NCI-H1417 (cell line): ENCODE data around the gene MGAT4C.
A peak's percentile ranks its signal among the peaks of the same experiment; 100 is the strongest.
"Not testable (repeated sequence)": the region's sequence is repeated elsewhere in the genome, so short reads cannot be mapped to it uniquely, and the experiment has no call there.

Experiments used
- DNase-seq, 3 experiments: peaks; one replicate each; lab custom pipeline; 2025; lab: John Stamatoyannopoulos, UW

Gene MGAT4C

DNA sequence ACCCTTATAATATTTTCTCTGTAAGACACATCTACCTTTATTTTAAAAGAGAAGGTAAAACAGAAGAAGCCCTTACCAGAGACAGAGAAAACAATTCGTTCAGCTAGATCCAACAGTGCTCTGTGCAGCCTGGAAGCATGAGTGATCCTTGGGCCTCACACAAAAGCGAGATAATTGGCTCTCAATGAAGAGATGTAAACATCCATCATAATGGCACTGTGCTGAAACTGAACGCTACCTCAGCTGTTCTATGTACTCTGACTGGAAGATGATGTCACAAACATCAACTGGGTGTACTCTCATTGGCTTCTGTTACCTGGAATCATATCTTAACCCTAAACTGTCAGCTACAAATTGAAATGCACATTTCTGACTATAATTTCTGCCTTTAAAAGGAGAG lies at the start of gene MGAT4C:
Gene MGAT4C (minus strand): TSS at position 229 of the 400 bp plus-strand sequence.
- DNase-seq: peak; percentile 82 to 99 (median 92)

DNA sequence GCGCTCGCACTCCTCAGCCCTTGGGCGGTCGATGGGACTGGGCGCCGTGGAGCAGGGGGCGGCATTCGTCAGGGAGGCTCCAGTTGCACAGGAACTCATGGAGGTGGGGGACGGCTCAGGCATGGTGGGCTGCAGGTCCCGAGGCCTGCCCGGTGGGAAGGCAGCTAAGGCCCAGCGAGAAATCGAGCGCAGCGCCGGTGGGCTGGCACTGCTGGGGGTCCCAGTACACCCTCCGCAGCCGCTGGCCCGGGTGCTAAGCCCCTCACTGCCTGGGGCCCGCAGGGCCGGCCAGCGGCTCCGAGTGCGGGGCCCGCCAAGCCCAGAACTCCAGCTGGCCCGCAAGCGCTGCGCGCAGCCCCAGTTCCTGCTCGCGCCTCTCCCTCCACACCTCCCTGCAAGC lies 40.2 kb upstream of the MGAT4C start:
- not testable (repeated sequence) for DNase-seq

DNA sequence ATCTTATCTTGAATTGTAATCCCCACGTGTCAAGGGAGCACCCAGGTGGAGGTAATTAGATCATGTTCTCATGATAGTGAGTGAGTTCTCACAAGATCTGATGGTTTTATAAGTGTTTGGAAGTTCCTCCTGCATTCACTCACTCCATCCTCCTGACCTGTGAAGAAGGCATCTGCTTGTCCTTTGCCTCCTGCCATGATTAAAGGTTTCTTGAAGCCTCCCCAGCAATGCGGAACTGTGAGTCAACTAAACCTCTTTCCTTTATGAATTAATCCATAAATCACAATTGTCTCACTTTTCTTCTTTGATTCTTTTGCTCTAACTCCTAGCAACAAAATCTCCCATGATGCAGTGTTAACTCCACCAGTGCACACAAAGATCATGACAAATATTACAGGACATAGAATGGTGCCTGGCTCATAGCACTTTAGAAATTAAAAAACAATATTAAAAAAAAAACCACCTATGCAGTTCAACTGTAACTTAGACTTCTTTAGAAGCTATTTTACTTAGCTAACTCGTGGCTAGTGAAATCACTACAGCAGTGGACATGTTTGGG lies 37.6 kb upstream of the MGAT4C start:
- DNase-seq: peak in 1 of 3 experiments; percentile 9

DNA sequence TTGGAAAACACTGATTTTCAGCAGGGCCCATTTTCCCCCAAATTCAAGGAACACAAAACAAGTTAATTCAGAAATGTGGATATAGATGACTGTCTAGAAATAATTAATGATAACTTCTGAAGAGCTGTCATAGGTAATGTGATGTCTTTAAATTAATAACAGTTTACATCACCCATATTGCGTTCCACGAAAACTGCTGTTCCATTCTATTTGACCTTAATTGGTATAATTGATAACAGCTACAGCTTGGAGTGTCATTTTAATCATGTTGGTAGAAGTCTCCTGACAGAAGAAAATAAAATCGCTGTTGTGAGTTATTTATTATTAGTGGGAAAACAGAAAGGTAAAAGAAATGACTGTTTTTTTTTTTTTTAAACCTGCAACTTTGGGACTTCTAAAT lies 36.3 kb upstream of the MGAT4C start:
- DNase-seq: peak in 1 of 3 experiments; percentile 81

DNA sequence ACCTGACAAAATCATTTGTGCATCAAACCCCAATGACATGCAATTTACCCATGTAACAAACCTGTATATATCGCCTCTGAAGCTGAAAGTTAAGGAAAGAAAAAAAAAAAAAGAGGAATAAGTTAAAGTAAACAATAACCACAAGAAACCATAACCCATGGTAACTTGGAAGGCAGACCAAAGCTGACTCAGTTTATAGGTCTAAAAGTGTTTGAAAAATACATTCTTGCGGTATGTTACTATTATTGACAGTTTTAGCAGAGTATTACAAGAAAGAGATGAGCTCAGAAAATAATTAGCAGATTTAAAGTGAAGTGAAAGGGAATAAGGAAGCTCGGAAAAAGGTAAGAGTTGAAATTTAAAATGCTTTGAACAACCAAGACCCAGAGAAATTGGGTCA lies 34.4 kb upstream of the MGAT4C start:
- DNase-seq: no peak

DNA sequence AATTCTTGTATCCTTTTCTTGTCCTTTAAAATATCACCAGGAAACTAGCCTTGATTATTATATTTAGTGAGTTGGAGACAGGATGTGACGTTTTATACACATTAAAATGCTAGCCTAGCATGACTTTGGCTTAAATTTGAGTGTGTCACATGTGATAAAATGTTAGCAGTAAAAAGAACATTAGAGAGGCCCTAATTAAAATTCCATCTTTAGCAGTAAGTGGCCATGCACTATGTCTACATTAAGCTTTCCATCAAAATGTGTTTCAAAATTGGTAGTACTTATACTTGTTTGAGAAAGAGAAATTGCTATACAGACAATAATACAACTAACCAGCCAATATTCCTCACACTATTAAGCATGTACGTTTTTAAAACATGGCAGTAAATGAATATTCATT lies 29.9 kb upstream of the MGAT4C start:
- no peak for DNase-seq

DNA sequence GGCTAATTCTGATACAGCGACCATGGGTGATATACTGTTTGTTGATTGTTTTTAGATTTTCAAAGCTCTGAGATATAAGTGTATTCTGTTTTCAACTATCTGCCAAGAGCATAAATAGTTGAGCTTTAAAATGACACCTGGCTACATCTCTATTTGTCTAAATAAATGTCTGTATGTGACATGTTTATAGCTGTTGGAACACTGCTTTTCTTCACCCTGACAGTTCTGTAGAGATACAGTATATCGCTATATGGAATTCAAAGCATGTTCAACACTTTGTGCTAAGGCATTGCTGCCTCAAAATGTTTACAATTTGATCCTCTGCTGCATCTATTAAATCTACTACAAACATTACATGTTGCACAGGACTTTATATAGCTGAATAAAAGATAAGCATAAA lies 27.4 kb upstream of the MGAT4C start:
- DNase-seq: no peak

DNA sequence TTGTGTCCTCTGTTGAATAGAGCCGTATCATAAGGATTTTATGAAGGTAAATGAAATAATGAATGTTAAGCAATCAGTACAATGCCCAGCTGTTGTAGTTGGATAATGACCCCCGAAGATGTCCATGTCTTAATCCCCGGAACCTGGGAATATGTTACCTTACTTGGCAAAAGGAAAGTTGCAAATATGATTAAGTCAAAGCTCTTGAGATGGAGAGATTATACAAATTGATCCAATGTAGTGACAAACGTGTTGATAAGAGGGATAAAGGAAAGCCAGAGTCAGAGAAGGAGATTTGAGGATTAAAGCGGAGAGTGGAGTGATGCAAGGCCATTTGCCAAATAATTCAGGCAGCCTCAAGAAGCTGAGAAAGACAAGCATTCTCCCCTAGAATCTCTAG lies 19.2 kb upstream of the MGAT4C start:
- no peak for DNase-seq

DNA sequence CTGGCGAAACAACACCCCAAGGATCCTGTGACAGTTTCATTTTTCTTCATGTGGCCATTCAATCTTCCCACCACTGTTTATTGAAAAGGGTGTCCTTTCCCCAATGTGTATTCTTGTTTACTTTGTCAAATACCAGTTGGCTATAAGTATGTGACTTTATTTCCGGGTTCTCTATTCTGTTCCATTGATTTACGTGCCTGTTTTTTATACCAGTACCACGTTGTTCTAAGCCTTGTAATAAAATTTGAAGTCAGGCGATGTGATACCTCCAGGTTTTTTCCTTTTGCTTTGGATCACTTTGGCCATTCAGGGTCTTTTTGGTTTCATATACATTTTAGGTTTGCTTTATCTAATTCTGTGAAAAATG lies 9.1 kb upstream of the MGAT4C start:
- DNase-seq: no peak

DNA sequence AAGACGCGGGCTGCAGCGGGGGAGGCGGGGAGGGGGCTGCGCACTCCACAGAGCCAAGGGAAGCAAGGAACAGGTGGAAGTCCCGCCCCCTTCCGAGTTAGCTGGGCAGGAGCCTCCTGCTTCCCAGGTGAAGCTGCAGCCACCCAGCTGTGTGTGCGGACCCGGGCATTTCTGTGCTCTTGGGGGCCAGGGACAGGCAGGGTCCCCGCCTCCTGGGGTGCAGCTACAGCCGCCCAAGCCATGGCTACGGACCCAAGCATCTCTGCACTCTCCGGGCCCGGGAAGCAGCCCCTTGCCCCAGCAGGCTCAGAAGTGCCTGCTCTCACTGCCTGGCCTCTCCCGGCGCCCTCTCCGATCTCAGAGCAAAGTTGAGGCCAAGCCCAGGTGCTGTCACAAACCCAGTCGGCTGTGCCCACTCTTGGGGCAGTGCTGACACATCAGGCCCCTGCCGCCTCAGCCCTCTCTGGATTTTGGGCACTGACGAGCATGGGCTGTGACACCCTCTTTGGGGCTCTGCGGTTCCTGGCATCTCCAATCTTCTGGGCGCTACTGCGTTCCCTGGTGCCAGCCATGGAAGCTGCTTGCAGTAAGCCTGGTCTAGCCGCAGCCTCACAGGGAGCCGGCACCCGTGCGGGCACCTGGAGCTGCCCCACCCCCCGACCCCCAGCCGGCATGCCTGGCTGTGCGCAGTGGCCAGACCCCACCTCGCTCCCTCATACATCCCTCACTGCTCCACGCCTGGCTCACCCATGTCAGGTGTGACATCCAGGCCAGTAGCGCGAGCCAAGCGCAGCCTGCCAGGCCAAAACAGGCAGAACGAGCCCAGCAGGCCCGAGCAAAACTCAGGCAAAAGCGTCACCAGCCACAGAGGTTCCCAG lies 8.5 kb upstream of the MGAT4C start:
- DNase-seq: peak; percentile 65 to 88 (median 86)

DNA sequence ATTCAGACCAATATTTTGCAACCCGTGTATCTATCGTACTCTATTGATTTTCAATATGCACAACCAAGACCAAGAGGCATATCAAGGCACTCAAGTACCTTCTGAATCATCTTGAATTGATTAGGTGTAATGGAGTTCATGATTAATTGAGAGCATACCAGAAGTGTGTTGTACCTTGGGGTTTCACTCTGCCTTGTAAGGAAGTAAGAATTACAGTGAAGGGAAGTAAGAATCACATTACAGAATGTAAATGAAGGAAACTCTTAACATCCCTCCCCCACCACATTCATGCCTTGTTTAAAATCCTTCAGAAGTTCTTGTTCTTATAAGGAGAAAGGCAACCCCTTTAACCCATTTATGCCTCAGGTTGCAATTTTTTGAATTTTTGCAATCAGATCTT lies 5.4 kb upstream of the MGAT4C start:
- DNase-seq: no peak

DNA sequence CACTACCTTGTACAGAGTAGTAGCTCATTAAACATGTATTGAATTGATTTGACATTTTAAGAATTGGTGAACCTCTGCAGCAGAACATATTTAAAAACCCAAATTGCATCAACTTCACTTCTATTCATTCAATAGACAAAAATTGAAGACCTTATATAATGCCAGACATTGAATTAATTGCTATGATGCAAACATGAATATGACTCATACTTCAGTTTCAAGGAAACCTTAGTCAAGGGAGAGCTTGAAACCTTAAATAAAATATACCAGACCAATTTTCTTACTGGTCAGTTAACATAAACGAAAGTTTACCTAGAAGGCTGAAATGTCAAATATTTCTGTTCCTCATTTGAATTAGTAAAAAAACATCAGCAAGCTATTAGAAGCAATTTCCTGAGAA lies 5.0 kb upstream of the MGAT4C start:
- no peak for DNase-seq

DNA sequence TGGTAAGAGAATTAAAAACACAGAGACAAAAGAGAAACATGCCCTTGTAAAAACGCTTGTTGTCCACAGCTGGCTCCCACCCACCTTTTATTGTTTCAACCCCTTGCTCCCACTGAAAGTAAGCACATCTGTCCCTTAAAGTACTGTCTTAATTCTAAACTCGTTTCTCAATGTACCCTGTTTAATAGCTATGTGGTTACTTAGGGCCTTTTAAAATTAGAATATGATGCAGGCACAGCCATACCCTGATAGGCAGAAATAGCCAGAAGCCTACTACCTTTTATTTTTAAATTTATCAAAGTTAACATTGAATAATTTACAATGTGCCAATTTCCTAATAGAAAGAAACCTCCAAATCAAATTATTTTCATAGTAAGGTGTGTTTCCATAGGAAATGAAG lies 4.0 kb upstream of the MGAT4C start:
- no peak for DNase-seq

DNA sequence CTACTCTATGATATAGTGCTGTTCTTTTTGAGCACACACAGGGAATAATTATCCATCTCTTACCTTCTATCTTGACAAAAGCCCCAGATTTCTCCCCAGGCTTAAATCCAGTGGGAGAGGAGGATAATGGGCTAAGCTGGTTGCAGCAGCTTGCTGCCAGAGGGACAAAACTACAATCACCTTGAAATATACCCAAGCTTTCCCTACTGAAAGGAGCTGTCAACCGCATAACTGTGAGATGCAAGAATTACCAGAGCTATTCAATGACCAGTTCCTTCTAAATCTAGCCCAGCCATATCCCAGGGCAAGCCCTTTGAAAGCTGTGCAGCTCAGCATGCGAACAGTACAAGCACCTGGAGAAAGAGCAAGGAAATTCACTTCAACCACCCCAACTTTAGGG lies 943 bp upstream of the MGAT4C start:
- DNase-seq: peak in 2 of 3 experiments; percentile 25 to 69

DNA sequence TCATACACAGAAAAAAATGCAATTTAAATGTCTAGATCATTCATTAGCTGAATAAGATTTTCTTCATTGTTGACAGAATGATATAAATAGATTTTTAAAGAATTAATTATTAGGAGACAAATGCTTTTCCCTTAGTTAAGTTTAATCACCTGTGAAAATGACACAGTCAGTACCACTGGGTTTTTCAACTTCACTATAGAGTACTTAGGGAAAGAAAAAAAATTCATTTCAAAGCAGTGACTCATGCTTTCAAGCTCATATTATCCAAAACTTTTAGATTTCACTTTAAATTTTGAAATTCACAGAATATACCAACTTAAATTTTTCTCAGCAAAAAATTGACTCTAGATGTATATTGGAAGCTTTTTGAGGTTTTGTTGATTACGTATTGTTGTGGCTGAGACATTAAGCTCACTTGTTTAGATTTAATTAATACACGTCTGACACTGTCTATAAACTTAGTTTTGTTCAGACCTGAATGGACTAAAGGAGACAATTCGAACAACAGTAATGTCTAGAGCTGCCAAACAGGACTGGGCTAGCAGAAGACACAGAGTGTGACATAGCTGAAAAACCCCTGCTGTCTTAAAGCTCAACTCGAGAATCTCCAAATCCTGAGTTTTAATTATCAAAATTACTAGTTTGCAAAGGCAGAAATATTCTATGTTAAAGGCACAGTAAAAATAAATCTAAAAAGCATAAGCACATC lies 1.6 kb downstream of the MGAT4C start:
- peak in 2 of 3 experiments; percentile 14 to 58 for DNase-seq

DNA sequence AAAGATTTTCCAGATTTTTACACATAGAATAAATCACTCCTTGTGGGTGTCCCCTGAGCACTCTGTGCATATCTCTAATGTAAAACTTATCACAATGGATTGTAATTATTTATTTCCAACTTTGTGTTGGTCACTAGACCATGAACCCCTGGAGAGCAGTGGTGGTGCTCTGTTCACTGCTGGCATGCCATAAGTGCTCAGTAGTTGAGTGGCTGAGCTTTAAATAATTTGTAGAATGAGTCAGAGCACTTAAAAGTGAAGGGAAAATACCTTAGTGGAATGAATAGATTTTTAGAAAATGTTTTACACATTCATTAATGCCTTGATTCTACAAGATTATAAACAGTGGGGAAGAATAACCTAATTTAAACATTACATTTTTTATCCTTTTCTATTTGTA lies 6.3 kb downstream of the MGAT4C start:
- no peak for DNase-seq

DNA sequence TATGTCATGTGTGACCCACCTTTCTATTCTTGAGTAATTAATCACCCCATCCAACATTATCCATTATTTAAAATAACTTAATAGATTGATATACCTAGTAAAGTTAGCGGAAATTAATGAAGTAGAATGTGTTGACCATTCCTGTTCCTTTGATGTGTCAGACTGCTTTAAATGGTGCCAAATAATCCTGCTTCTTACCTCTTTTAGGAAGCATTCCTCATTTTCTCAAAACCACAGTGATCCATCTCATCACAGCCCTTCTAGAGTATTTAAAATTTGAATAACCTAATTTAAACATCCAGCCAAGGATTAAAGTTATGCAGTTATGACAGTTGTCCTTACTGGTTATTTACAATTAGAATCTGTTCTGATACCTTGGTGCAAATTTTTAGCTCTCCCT lies 6.9 kb downstream of the MGAT4C start:
- DNase-seq: no peak

DNA sequence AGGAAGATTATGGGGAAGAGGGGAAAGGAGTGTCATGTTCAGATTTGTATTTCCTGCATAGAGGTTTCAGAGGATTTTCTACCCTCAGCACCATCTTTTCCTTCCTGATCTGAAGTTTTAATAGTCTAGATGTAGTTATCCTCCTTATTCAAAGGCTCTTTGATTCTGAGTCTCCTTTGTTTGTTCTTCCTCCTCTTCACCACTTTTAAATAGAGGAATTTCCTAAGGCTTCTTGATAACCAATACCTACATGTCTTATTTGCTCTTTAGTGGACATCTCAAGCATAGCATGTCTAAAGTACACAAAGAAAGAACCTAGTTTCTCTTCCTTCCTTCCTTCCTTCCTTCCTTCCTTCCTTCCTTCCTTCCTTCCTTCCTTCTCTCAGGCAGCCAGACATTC lies 8.3 kb downstream of the MGAT4C start:
- DNase-seq: no peak

DNA sequence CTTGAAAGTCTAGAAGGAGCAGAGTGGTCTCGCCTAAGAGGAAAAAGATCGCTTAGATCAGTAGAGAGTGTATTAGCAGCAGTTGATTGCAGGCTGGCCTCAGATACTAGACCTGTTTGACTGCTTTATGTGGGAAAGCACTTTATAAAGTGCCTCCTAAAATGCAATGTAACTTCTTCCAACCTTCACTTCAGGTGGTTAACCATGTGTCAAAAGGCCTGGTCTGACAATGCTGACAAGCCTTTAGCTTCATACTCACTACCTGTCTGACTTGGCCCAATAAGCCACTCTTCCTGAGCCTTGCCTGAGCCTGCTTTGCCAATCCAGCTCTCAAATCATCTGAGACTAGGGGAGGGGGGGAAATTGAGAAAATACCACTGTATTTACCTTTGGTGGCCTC lies 14.6 kb downstream of the MGAT4C start:
- DNase-seq: peak in 1 of 3 experiments; percentile 17

DNA sequence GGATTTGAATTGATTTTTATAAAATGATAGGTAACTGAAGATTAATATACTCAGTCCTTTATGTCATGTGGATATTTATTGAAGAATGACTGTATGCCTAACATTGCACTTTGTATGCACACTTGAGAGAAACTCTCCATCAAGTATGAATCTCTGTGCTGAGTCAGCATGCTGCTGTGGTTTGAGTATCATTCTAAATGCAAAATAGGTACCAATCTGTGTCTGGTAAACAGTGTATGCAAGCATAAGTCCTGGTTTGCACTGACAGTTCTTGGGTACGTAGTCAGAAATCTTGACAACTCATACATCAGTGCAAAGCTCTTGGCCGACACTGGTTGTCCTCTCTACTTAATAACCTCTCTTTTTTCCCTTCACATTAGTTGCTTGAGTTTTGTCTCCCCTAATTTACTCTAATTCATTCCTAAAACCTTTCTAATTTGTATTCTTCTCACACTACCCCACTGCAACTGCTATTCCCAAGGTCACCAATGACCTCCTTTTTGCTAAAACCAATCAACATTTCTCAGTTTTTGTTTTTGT lies 21.8 kb downstream of the MGAT4C start:
- peak in 2 of 3 experiments; percentile 42 to 44 for DNase-seq

DNA sequence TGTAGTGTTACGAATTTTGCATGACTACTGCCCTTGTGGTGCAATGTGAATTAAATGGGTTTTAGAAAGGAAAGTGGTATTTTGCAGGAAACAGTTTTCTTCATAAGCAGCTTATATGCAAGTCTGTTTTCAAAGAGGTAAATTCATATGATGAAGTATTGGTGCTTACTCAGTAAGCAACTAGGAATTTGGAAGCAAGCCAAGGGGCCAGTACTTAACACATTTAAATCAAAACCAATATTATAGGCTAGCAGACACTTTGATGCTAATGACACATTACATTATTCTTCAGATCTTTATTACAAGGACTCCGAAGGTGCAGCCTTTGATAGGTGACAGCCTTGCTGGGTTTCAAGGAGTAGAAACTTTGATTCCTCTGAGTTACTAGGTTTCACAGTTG lies 23.1 kb downstream of the MGAT4C start:
- peak; percentile 35 to 94 (median 74) for DNase-seq

DNA sequence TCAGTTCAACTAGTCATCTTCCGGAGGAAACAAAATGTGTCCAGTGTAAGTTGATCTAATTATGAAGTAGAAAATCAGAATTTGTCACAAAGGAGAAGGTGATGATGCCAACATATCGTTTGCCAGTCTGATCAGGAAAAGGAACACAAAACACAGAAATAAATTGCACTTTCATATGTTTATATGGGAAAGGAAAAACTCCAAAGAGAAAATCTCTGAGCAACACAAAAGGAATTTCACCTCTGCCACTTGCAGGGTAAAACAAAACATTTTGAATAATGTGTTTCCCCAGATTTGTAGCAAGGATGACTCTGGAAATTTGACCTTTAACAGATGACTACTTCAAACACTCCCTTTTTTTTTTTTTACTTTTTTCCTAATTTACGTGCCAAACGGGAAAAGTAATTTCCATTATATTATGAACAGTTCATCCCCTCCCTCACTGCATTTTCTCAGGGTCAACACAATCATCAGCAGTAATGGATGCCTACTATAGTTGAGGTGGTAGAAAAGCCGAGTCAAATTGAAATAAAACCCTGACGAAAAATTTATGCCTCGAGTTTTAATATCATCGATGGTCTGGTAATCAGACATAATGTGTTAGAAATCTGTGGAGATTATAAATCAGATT lies 25.6 kb downstream of the MGAT4C start:
- DNase-seq: no peak
